CD4-positive, alpha-beta T cell treated with Interleukin-15 for 1 hour (primary cell): ENCODE results near the gene C5AR2.

Experiments
- DNase-seq: peaks from one replicate; pipeline ENCODE4 v3.0.0-alpha.2; 2020

Gene C5AR2

GRCh38 chr19:47390533-47391488 lies 58.8 kb downstream of the C5AR2 start:
- DNase-seq, result no peak

GRCh38 chr19:47391510-47392223 lies 59.7 kb downstream of the C5AR2 start:
- DNase-seq, result peak; percentile 75
